DMS 273 (cell line): ENCODE measurements around the gene DHCR7.

ENCODE experiments used
- DNase-seq: peaks from one replicate; lab custom pipeline; 2025; ENCODE audit not compliant: unreplicated experiment; lab: John Stamatoyannopoulos, UW

DHCR7 gene

DNA sequence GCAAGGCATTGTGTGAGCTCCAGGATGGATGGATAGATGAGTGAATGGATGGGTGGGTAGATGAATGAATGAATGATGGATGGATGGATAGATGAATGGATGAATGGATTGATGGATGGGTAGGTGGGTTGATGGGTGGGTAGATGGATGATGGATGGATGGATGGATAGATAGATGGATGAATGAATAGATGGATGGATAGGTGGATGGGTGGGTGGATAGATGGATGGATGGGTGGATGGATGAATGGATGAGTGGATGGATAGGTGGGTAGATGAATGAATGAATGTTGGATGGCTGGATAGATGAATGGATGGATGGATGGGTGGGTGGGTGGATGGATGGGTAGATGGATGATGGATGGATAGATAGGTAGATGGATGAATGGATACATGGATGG, 33.5 kb downstream of the DHCR7 start:
- DNase-seq: no peak

GRCh38 chr11:71410363-71410966, 37.7 kb downstream of the DHCR7 start:
- no peak for DNase-seq

GRCh38 chr11:71408826-71409225, 39.4 kb downstream of the DHCR7 start:
- DNase-seq: no peak

DNA sequence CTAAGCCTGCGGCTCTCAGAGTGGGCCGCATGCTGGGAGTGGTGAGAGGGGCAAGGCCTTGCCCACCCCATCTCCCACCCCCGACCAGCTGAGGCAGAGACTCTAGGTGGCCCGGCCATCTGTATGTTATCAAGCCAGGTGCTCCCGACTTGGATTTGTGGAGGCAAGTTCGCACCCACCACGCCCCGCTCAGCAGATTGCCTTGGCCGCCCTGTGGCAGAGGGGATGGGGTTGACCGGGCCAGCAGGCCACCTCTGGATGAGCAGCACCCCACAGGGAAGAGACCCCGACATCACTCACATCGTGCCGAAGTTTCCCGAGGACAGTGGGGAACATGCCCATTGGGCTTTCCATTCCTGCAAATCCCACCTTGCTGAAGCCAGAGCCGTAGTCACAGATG, 40.8 kb downstream of the DHCR7 start:
- DNase-seq: no peak

GRCh38 chr11:71406681-71407080, 41.5 kb downstream of the DHCR7 start:
- DNase-seq: no peak

GRCh38 chr11:71404209-71404608, 44.0 kb downstream of the DHCR7 start:
- DNase-seq: no peak

DNA sequence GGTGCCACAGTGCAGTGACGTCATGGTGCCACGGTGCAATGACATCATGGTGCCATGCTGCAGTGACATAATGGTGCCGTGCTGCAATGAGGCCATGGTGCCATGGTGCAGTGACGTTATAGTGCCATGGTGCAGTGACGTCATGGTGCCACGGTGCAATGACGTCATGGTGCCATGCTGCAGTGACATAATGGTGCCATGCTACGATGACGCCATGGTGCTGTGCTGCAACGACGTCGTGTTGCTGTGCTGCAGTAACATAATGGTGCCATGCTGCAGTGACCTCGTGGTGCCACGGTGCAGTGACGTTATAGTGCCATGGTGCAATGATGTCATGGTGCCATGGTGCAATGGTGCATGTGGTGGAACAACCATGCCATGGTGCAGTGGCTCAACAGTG, 45.3 kb downstream of the DHCR7 start:
- DNase-seq: no peak

- DNase-seq: no peak
These were observed 48.0 kb downstream of the DHCR7 start for GRCh38 chr11:71400216-71400615.

- DNase-seq: no peak
These were observed 48.9 kb downstream of the DHCR7 start for GRCh38 chr11:71399341-71399740.

DNA sequence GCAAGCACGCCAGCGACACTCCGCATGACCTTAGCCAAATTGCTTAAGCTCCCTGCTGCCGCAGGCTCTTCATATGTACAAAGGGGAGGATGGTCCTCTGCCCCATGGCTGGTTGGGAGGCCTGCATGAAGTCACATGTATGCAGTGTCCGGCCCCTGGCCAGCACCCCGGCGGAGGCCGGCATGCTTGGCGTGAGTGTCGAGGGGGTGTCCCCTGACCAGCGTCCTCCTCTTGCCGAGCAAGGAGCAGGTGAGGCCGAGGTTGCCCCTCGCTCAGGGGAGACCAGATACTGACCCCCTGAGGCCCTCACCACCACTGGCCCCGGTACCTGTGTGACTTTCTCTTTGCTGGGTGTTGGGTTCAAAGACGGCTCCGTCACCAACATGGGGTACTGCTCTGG, 50.2 kb downstream of the DHCR7 start:
- no peak for DNase-seq

DNA sequence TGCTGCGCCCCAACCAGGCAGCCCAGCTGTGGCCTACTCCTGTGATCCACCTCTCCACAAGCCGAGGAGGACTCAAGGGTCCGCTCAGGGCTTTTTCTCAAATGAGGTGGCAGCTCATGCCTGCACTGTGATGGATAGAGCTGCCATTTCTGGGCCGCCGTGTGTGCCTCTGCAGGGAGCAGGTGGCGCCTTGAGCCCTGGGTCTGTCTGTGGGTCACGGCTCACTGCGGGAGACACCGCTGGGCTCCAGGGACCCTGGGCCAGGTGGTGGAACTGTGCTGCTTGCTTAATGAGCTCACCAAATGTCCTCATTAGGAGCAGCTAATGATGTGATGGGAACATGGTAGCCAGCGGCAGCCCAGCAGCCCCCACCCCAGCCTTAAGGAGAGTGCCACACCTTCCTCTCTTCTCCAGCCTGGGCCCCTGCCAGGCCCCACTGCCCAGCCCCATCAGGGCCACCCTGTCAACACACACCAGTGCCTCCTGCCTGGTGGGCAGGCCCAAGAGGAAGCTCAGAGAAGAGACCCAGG, 50.8 kb downstream of the DHCR7 start:
- DNase-seq: peak; percentile 32

- peak; percentile 10 for DNase-seq
These were observed 51.6 kb downstream of the DHCR7 start for GRCh38 chr11:71396548-71397123.

DNA sequence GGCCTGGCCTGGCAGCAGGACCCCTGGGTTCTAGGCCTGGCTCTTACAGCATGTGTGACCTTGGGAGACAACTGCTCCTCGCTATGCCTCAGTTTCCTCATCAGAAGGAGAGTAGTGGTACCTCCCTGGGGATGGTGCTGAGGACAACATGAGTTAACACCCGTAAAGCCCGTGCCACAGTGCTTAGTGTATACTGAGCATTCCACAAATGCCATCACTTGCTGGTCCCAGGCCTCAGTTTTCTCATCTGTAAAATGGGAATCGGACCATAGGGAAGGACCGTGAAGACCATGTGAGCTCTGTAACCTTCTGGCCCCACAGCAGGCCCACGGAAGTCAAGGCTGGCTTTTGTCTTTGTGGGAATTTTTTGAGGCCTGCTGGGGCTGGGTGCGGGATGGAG, 52.4 kb downstream of the DHCR7 start:
- DNase-seq: no peak

DNA sequence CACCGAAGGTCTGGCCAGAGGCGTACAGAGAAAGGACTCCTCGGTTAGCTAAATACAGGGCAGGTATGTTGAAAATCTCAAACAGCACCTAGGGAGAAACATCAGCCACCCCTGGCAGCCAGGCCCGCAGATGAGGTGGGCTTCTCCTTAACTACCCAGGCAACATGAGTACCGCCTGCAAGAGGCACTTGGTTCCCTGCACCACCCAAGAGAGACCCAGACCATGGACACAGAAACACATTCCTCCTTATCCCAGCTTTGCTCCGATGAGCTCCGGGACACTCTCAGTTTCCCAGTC, 53.0 kb downstream of the DHCR7 start:
- DNase-seq: no peak

DNA sequence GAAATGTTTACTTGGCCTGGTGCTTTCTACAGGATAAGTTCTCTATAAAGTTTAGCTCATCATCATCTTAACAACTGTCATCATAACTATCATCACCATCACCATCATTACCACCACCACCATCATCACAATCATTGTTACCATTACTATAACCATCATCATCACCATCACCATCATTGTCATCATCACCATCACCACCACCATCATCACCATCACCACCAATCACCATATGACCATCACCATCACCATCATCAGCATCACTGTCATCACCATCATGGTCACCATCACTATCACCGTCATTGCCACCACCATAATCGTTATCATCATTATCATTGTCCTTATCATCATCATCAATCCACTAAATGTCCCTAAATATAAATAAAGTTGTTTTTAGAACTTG, 54.9 kb downstream of the DHCR7 start:
- no peak for DNase-seq

DNA sequence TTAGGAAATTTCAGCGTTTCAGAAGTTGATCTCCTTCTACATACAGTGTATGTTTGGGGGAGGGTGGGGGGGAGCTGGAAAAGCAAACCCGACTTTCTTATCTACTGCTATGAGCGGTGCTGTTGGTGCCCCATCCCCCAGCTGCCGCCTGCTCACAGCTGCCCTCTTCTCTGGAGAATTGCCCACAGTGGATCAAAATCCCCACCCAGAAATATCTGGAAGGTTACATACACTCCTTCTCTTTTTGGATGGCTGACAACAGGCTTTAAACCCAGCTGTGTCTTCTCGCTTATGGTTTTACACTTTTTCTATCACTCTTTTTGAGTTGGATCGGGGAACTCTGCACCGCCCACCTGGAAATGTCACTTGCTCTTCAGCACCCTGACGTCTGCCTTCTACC, 56.4 kb downstream of the DHCR7 start:
- no peak for DNase-seq

DNA sequence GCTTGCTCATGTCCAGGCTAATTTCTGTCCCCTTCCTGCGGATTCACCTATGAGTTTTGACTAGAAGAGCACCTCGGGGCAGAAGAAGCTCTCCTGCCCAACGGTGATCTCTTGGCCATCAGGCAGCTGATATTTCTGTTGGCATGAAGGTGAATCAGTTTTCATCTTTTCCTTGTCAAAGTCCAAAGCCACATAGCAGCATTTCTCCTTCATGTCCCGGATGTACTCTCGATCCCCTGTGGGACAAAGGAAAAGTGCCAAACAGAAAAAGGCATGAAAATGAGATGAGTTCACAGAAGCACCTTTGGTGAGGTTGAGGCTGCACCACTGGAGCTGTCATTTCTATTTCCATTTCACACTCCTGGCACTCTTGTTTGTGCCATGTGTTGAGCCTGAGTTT, 56.8 kb downstream of the DHCR7 start:
- no peak for DNase-seq

DNA sequence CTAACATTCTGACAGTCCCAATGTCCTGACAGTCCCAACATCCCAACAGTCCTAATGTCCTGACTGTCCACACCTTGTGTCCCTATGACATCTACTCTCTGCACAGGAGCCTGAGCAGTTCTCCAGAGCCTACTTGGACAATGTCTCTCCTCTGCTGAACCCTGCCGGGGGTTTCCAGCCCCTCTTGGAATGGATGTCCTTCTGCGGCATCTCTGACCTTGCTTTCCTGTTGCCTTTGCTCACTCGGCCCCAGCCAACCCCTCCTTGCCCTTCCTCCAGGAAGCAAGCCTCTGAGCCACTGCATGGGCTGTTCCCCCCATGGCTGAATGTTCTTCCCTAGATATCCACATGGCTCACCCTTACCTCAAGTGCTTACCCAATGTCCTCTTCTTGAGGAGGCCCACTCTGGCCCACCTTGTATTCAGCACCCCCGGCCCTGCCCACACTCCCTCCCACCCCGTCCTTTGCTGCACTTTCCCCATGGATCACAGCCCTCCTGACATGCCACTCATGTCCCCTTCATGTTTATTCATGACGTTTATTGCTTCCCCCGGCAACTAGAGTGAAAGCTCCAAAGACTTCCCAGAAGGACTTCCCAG, 59.5 kb downstream of the DHCR7 start:
- DNase-seq: no peak

DNA sequence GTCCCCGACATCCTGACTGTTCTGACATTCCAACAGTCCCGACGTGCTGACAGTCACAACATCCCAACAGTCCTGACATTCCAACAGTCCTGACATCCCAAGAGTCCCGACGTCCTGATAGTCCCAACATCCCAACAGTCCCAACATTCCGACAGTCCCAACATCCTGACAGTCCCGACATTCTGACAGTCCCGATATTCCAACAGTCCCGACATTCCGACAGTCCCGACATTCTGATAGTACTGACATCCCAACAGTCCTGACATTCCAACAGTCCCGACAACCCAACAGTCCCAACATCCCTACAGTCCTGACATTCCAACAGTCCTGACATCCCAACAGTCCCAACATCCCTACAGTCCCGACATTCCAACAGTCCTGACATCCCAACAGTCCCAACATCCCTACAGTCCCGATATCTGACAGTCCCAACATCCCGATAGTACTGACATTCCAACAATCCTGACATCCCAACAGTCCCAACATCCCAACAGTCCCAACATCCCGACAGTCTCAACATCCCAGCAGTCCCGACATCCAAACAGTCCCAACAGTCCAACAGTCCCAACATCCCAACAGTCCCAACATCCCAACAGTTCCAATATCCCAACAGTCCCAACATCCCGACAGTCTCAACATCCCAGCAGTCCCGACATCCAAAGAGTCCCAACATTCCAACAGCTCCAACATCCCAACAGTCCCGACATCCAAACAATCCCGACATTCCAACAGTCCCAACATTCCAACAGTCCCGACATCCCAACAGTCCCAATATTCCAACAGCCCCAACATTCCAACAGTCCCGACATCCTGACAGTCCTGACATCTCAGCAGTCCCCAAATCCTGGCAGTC, 60.2 kb downstream of the DHCR7 start:
- DNase-seq: no peak

DNA sequence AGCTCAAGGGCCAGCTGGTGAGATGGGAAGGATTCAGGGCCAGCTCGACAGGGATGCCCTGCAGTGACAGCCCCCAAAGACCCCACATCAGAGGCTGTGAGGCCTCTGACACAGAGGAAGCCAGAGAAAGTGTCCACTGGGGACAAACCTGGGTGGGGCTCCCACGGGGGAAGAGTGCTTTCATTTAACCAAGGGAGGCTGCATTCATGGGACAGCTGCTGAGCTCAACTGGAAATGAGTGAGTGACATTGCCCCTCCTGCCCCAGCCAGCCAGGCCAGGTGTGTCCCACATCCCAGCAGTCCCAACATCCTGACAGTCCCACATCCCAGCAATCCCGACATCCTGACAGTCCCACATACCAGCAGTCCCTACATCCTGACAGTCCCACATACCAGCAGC, 61.0 kb downstream of the DHCR7 start:
- no peak for DNase-seq

DNA sequence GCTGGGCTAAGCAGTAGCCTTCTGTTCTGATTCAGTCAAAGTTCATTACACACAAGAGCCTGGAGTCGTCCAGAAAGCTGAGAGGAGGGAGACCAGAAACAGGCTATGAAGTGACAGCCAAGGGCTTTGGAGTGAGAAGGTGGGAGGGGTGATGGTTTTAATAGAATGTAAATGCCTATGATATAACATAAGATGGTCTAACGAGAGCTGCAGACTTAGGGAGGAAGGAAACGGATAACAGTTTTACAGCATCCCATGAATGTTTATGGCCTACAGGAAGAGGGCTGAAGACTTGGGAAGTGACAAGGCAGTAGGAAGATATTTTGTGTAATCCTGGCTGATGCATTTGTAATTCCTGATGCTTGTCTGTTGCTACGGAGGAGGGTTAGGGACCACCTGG, 62.0 kb downstream of the DHCR7 start:
- no peak for DNase-seq

GRCh38 chr11:71385091-71385490, 63.1 kb downstream of the DHCR7 start:
- no peak for DNase-seq
